SU-DHL-6 (cell line): ENCODE results near the gene UNC13C.

Experiments
- CTCF ChIP-seq: fragments of 200-600 bp; sonication (generic); IDR thresholded peaks from one replicate; pipeline ENCODE4 v1.5.1; 2017; ENCODE audit warnings: antibody characterized with exemption, mild to moderate bottlenecking, low read length, moderate library complexity; ENCODE audit not compliant: insufficient read depth, poor library complexity, severe bottlenecking
- EZH2phosphoT487 ChIP-seq: fragments of 200-600 bp; sonication (generic), shearing (Covaris generic); conservative IDR thresholded peaks from 2 replicates; pipeline ENCODE4 v1.6.1; 2018; ENCODE audit warnings: mild to moderate bottlenecking, antibody characterized with exemption, low read length, moderate library complexity, mixed read lengths

DNA sequence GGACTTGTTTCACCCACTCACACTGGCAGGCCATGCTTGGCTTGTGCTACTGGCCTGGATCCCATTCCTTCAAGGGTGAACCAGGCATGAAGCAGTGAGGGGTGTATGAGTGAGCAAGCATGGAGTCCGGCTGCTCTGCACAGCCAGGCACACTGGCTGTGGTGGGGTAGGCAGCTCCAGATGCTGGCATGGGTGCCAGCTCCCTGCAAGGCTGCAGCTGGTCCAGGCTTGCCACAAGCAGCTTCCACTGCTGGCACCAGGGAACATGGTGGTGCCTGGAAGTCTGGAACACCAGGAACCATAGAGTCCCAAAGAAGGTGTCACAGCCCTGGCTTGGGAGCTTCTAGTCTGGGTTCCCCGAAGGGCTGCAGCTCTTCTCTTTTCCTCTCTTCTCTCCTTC lies 395.1 kb downstream of the UNC13C start:
- no peak for TF ChIP-seq CTCF
- TF ChIP-seq EZH2phosphoT487, result no peak
